ENCODE results near the gene FOS. TPM values are rescaled to one million over a fixed set of nuclear protein-coding genes. Genes with fewer than 3 reads are reported as not detected.
A peak's percentile ranks its signal among the peaks of the same experiment; 100 is the strongest.

FOS gene
- total and polyA plus RNA-seq, 2 of the 13 experiments (the other 11 are each of a cell fraction or from before 2014, with no cell fraction given): 15.9 to 24.2 TPM

- Histone ChIP-seq H4K20me1 (ENCODE audit: insufficient read depth, low read length) (no peaks in the 10 kb centered on the region), H3K9ac (ENCODE audit: insufficient read depth, low read depth, low read length) (no peak overlapping the region), H3K36me3 (replicated peaks in 1 of 2; ENCODE audit: control insufficient read depth in 1 of 2, insufficient read depth in 2 of 2, low read length in 2 of 2) (no peaks in the 10 kb centered on the region), H3K27me3 (ENCODE audit: control insufficient read depth in 1 of 2, insufficient read depth in 2 of 2, low read length in 2 of 2) (0 out of 5 replicates have a peak, but pooled peaks cover 0 to 6% of the 10 kb centered on the region in 2 experiments), H3K9me3 (ENCODE audit: low read length) (no peaks in the 10 kb centered on the region), H2AFZ (ENCODE audit: low read length) (no peak overlapping the region), H3K27ac (ENCODE audit: extremely low read length, insufficient read depth, low read length) (no peak overlapping the region), H3K4me1 (ENCODE audit: insufficient read depth, low read length) (peaks cover 10% of the 10 kb centered on the region), H3K4me3 (replicated peaks in 1 of 3; ENCODE audit: insufficient read depth in 1 of 3, low read depth in 2 of 3, low read length in 3 of 3) (no peak overlapping the region), H3K4me2 (ENCODE audit: low read depth, low read length) (no peak overlapping the region), H3K79me2 (ENCODE audit: insufficient read depth, low read length) (no peaks in the 10 kb centered on the region)
- no peak for FAIRE-seq
- DNase-seq (ENCODE audit: low spot score): no peak
- in situ Hi-C loops (cut with HindIII; ENCODE audit: extremely low pct_ligation_motif_present, low pct_unique_long_range_greater_than_20kb) (no loop called here), intact Hi-C loops (cut with micrococcal nuclease; ENCODE audit: unreplicated experiment) (no loop called here)
- TF ChIP-seq ZNF12 (CRISPR knock-in tag; IDR thresholded peaks at IDR 0.05): peak; percentile 97
- no peak for TF ChIP-seq GPBP1L1 (CRISPR knock-in tag; IDR thresholded peaks at IDR 0.05)
- CTCF ChIA-PET (ENCODE audit: low intra/inter-chr PET ratio, low total read pairs): no interaction called here
- no TSS peak for BruUV-seq (replicated peaks)
- ATAC-seq: no peak
- WGBS (ENCODE audit: low lambda C conversion rate): 36% methylated on average over 2 of the region's 2 CpGs
- POLR2A ChIA-PET: no interaction called here
Measured at GRCh38 chr14:75319021-75319420, 40.4 kb downstream of the FOS start.

DNA sequence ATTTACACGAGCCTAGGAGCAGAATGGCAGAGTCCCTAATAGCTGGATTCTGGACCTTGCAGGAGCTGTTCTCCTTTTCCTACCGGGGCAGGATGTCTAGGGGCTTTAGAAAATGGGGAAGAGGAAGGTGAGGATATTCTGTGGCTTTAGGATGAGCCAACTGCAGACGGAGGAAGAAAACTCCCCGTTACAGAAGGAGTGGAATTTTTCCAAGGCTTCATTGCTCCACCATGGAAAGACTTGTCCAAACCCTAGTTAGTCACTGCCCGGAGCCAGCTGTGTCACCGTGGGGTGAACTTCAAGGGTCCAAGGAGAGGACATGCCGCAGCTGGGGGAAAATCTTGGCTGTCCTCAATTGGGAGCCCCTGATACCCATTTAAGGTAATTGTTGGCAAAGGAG is 41.6 kb downstream of the FOS start:
- ATAC-seq (no peak), DNase-seq (ENCODE audit: low spot score) (no peak), FAIRE-seq (no peak)
- Histone ChIP-seq H3K4me2 (ENCODE audit: low read depth, low read length) (no peak overlapping the region), H3K4me1 (ENCODE audit: insufficient read depth, low read length) (peaks cover 10% of the 10 kb centered on the region), H3K9ac (ENCODE audit: insufficient read depth, low read depth, low read length) (no peak overlapping the region), H3K79me2 (ENCODE audit: insufficient read depth, low read length) (no peaks in the 10 kb centered on the region), H3K27ac (ENCODE audit: extremely low read length, insufficient read depth, low read length) (no peak overlapping the region), H4K20me1 (ENCODE audit: insufficient read depth, low read length) (no peaks in the 10 kb centered on the region), H2AFZ (ENCODE audit: low read length) (no peak overlapping the region), H3K27me3 (ENCODE audit: control insufficient read depth in 1 of 2, insufficient read depth in 2 of 2, low read length in 2 of 2) (0 out of 5 replicates have a peak, but pooled peaks cover 0 to 6% of the 10 kb centered on the region in 2 experiments), H3K4me3 (replicated peaks in 1 of 3; ENCODE audit: insufficient read depth in 1 of 3, low read depth in 2 of 3, low read length in 3 of 3) (no peak overlapping the region), H3K9me3 (ENCODE audit: low read length) (no peaks in the 10 kb centered on the region), H3K36me3 (replicated peaks in 1 of 2; ENCODE audit: control insufficient read depth in 1 of 2, insufficient read depth in 2 of 2, low read length in 2 of 2) (no peaks in the 10 kb centered on the region)
- TF ChIP-seq ZNF713 (CRISPR knock-in tag; IDR thresholded peaks at IDR 0.05) (no peak), SNAPC4 (CRISPR knock-in tag; IDR thresholded peaks at IDR 0.05) (no peak), ZNF879 (CRISPR knock-in tag; IDR thresholded peaks at IDR 0.05) (no peak), ZNF383 (CRISPR knock-in tag; IDR thresholded peaks at IDR 0.05; ENCODE audit: borderline replicate concordance) (no peak), ZNF20 (CRISPR knock-in tag; IDR thresholded peaks at IDR 0.05) (no peak), ATAD3A (CRISPR knock-in tag; IDR thresholded peaks at IDR 0.05) (no peak)
- intact Hi-C loops (cut with micrococcal nuclease; ENCODE audit: unreplicated experiment) (no loop called here), in situ Hi-C loops (cut with HindIII; ENCODE audit: extremely low pct_ligation_motif_present, low pct_unique_long_range_greater_than_20kb) (no loop called here)
- BruUV-seq (replicated peaks): no TSS peak
- POLR2A ChIA-PET: no interaction called here
- 34% methylated on average over 6 of the region's 7 CpGs for WGBS (ENCODE audit: low lambda C conversion rate)
- CTCF ChIA-PET (ENCODE audit: low intra/inter-chr PET ratio, low total read pairs): no interaction called here
